ENCODE results near the gene SMYD3.
"Not testable (repeated sequence)": the region's sequence is repeated elsewhere in the genome, so short reads cannot be mapped to it uniquely, and the experiment has no call there.

Gene SMYD3

DNA sequence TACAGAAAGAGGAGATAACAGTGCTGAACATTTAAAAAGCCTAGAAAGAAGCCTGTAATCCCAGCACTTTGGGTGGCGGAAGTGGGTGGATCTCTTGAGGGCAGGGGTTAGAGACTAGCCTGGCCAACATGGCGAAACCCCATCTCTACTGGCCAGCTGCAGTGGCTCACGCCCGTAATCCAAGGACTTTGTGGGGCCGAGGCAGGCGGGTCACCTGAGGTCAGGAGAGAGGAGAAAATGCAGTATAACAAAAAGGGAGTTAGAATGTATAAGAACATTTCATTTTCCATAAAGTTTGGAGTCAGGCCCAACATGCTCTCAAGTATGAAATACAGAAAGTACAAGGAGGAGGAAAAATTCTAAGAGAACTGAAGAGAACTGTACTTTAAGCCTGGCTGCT is 134.5 kb downstream of the SMYD3 start:
- Histone ChIP-seq H3K27ac (no peak overlapping the region), H3K4me3 (no peak overlapping the region)
- no peak for DNase-seq (ENCODE audit: low spot score)
- TF ChIP-seq, protein P1, sequence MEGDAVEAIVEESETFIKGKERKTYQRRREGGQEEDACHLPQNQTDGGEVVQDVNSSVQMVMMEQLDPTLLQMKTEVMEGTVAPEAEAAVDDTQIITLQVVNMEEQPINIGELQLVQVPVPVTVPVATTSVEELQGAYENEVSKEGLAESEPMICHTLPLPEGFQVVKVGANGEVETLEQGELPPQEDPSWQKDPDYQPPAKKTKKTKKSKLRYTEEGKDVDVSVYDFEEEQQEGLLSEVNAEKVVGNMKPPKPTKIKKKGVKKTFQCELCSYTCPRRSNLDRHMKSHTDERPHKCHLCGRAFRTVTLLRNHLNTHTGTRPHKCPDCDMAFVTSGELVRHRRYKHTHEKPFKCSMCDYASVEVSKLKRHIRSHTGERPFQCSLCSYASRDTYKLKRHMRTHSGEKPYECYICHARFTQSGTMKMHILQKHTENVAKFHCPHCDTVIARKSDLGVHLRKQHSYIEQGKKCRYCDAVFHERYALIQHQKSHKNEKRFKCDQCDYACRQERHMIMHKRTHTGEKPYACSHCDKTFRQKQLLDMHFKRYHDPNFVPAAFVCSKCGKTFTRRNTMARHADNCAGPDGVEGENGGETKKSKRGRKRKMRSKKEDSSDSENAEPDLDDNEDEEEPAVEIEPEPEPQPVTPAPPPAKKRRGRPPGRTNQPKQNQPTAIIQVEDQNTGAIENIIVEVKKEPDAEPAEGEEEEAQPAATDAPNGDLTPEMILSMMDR (IDR thresholded peaks at IDR 0.05) = no peak

DNA sequence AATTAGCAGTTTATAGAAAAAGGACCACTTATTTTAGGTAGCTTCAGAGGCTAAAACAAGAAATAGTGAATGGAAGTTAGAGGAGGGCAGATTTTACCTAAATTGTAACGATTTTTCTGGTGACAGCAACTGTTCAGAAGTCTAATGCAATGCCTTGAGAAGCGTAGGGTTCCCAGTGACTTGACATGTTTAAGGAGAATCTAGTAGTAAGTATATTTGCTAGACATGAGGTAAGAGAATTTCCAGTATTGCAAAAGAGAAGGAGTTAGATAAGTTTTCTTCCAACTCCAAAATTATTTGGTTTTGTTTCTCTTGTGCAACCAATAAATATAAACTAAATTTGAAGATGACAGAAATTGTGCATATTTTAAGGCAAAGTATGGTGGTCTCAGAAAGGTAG is 140.0 kb downstream of the SMYD3 start:
- no peak overlapping the region for H3K27ac ChIP-seq
- no peak overlapping the region for H3K4me3 ChIP-seq
- no peak for DNase-seq (ENCODE audit: low spot score)
- TF ChIP-seq, protein P1 (IDR thresholded peaks at IDR 0.05) = no peak

GRCh38 chr1:246365708-246366107 is 141.4 kb downstream of the SMYD3 start:
- no peak overlapping the region for H3K4me3 ChIP-seq
- TF ChIP-seq, protein P1 (IDR thresholded peaks at IDR 0.05) = no peak
- no peak for DNase-seq (ENCODE audit: low spot score)
- no peak overlapping the region for H3K27ac ChIP-seq

DNA sequence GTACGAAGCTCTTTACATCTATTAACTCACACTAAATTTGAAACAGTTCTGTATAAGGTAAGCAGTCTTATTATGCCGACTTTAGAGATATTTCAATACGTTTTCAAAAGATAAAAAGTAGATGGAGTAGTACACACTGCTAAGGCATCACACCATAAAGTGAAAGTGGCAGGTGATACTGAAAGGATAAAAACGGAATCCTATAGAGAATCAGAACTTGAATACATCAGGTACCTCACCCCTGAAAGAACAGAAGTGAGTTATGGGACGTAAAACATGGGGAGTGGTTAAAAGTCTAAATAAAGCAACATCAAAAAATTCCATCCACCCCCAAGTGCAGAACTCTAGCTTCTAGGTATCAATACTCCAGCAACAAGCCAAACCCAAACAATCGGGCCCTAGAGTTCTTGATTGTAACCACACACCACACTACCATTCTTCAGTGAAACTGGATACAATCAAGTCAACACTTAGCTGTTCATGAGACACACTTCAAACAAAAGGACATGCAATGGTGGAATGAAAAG is 142.6 kb downstream of the SMYD3 start:
- TF ChIP-seq, protein P1 (IDR thresholded peaks at IDR 0.05) = no peak
- no peak for DNase-seq (ENCODE audit: low spot score)
- Histone ChIP-seq H3K27ac (no peak overlapping the region), H3K4me3 (no peak overlapping the region)

DNA sequence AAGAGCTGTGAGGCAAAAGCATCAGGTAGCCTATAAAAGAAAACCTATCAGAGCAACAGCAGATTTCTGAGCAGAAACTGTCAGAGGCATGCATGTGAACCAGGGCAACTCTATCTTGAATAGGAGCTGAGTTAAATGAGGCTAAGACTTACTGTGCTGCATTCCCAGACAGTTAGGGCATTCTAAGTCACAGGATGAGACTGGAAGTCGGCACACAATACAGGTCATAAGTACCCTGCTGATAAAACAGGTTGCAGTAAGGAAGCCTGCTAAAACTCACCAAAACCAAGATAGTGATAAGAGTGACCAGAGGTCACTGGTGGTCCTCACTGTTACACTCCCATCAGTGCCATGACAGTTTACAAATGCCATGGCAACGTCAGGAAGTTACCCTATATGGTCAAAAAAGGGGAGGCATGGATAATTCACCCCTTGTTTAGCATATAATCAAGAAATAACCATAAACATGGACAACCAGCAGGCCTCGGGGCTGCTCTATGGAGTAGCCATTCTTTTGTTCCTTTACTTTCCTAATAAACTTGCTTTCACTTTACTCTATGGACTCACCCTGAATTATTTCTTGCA is 150.0 kb downstream of the SMYD3 start:
- H3K4me3 ChIP-seq; H3K27ac ChIP-seq; DNase-seq (ENCODE audit: low spot score): not testable (repeated sequence)

DNA sequence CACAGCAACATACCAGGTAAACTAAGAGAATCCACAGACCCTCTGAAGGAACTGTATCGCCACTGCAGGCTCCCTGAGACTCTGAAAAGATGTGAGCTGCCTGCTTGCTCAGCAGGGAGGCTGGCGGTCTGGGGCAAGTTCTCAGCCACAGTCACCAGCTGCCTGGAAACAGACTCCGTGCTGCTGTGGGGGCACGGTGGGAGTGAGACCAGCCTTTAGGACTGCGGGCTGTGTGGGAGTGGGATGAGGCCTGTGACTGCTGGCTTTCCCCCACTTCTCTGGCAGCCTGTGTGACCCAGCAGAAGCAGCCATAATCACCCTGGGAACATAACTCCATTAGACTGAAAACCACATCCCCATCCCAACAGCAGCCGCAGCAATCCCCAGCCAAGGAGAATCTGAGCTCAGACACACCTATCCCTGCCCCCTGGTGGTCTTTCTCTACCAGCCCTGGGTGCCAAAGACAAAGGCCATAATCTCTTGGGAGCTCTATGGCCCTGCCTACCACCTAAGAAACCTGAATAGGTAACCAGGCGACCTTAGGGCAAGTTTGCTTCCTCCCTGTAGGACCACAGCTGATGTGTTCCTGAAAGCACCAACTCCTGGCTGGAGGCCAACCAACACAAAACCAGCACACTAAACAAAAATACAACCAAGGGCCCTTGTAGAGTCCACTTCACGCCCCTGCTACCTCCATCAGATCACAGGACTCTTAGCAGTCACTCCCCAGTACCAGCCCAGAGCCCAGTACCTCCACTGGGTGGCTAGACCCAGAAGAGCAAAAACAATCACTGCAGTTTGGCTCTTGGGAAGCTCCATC is 151.5 kb downstream of the SMYD3 start:
- Histone ChIP-seq H3K27ac (no peak overlapping the region), H3K4me3 (no peak overlapping the region)
- DNase-seq (ENCODE audit: low spot score) = no peak
- TF ChIP-seq, protein P1 (IDR thresholded peaks at IDR 0.05) = no peak

DNA sequence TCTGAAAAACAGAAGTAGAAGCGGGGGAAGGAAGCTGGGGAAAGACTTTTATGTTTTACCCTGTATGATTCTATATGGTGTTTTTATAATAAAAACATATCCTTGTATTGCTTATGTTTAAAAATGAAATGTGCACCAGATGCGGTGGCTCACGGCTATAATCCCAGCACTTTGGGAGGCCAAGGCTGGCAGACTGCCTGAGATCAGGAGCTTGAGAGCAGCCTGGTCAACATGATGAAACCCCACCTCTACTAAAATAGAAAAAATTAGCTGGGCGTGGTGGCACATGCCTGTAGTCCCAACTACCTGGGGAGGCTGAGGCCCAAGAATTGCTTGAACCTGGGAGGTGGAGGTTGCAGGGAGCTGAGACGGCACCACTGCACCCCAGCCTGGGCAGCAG is 155.4 kb downstream of the SMYD3 start:
- TF ChIP-seq, protein P1 (IDR thresholded peaks at IDR 0.05) = no peak
- Histone ChIP-seq H3K4me3 (no peak overlapping the region), H3K27ac (no peak overlapping the region)
- no peak for DNase-seq (ENCODE audit: low spot score)

All from coronary artery (tissue), 2 donors.